SK-N-SH (cell line): ENCODE data around the gene ARHGAP6.

Experiments used
- CTCF ChIP-seq: fragments of 200-600 bp; sonication (generic); IDR thresholded peaks from 2 replicates; pipeline ENCODE4 v1.6.1; 2017; ENCODE audit warnings: antibody characterized with exemption, mild to moderate bottlenecking, moderate library complexity
- ELF1 ChIP-seq: IDR thresholded peaks from 2 replicates; pipeline ENCODE4 v1.4.0; 2012
- EP300 ChIP-seq, 2 experiments: IDR thresholded peaks; 2 replicates each; pipeline versions ENCODE4 v1.4.0 to v1.6.1; 2012; ENCODE audit warnings: borderline replicate concordance in 1 of 2, low read depth in 1 of 2, low read length in 1 of 2
- GABPA ChIP-seq: IDR thresholded peaks from 2 replicates; pipeline ENCODE4 v1.4.0; 2012; ENCODE audit warnings: low read depth, mild to moderate bottlenecking
- PBX3 ChIP-seq: IDR thresholded peaks from 2 replicates; pipeline ENCODE4; 2012
- POLR2AphosphoS5 ChIP-seq: IDR thresholded peaks from 2 replicates; pipeline ENCODE4 v1.6.1; 2012; ENCODE audit warnings: low read depth, low read length
- RAD21 ChIP-seq: IDR thresholded peaks from 2 replicates; pipeline ENCODE4 v1.6.1; 2012; ENCODE audit warnings: mild to moderate bottlenecking, low read length
- TAF1 ChIP-seq: IDR thresholded peaks from 2 replicates; pipeline ENCODE4 v1.6.1; 2012; ENCODE audit warnings: low read depth, mild to moderate bottlenecking, low read length, moderate library complexity, borderline replicate concordance
- ZBTB33 ChIP-seq: IDR thresholded peaks from 2 replicates; pipeline ENCODE4 v1.4.0; 2012; ENCODE audit warnings: low read depth, borderline replicate concordance

GRCh38 chrX:11577603-11578002 is 88.1 kb downstream of the ARHGAP6 start:
- no peak for TF ChIP-seq CTCF
- TF ChIP-seq ZBTB33, result no peak
- no peak for TF ChIP-seq ELF1
- no peak for TF ChIP-seq PBX3
- no peak for TF ChIP-seq RAD21
- TF ChIP-seq GABPA, result no peak
- TF ChIP-seq POLR2AphosphoS5, result no peak
- no peak for TF ChIP-seq TAF1
- no peak for TF ChIP-seq EP300 (IDR thresholded peaks at IDR 0.05; ENCODE audit: borderline replicate concordance in 1 of 2, low read depth in 1 of 2, low read length in 1 of 2)
